LNCAP (cell line): ENCODE data around the gene TNFSF15.

Experiments used
- TF ChIP-seq, protein P1 (sequence below): fragments of 450-650 bp; IDR thresholded peaks from 2 replicates; pipeline ENCODE4 v1.5.1; 2017; ENCODE audit warnings: mild to moderate bottlenecking

TNFSF15 gene

GRCh38 chr9:114775121-114775520 lies 30.7 kb downstream of the TNFSF15 start:
- TF ChIP-seq, protein P1, sequence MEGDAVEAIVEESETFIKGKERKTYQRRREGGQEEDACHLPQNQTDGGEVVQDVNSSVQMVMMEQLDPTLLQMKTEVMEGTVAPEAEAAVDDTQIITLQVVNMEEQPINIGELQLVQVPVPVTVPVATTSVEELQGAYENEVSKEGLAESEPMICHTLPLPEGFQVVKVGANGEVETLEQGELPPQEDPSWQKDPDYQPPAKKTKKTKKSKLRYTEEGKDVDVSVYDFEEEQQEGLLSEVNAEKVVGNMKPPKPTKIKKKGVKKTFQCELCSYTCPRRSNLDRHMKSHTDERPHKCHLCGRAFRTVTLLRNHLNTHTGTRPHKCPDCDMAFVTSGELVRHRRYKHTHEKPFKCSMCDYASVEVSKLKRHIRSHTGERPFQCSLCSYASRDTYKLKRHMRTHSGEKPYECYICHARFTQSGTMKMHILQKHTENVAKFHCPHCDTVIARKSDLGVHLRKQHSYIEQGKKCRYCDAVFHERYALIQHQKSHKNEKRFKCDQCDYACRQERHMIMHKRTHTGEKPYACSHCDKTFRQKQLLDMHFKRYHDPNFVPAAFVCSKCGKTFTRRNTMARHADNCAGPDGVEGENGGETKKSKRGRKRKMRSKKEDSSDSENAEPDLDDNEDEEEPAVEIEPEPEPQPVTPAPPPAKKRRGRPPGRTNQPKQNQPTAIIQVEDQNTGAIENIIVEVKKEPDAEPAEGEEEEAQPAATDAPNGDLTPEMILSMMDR: no peak

DNA sequence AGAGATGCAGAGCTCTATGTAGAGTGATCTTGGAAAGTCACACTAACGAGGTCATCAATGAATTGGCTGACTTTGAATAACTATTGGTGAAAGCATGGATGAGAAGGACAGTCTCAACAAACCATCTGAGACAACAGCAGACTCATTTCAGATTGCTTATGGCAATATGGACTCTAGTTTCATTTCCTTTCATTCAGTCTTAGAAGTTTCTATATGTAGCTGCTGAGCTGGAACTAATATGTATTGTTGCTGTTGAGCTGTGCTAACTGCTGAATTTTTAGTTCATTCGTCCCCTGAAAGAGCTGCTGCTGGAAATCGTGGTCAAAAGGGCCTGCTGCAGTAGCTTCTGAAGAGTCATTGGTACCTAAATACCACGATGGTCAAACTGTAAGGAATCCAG lies 31.3 kb downstream of the TNFSF15 start:
- TF ChIP-seq, protein P1: no peak

DNA sequence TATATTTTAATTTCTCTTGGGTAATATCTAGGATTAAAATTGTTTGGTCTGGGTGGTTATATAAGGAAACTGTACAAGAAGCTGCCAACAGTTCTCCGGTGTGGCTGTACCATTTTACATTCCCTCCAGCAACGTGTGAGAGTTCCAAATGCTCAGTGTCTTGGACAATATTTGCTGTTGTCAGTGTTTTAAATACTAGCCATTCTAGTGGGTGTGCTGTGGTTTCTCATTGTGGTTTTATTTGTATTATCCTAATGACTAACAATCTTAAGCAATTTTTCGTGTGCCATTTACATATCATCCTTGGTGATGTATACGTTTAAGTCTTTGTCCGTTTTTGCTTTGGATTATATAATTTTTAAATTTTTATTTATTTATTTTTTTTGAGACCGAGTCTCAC lies 34.0 kb downstream of the TNFSF15 start:
- TF ChIP-seq, protein P1: no peak

GRCh38 chr9:114770991-114771390 lies 34.8 kb downstream of the TNFSF15 start:
- TF ChIP-seq, protein P1: no peak

DNA sequence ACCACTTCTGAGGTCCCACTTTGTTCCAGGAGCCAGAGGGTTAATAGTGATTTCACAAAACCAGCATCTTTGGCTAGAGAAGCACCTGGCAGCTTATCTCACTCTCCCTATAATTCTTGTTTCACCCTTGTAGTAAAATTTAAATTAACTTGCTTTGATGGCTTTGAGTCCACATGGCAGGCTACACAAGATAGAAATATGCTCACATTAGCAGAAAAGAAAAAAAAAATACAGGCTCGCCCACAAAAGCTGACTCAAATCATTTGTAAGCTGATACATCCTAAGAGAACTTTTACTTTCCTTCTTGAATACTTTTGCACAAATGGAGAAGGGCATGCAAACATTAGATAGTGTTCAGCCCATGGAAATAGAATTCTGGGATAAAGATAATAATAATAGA lies 36.2 kb downstream of the TNFSF15 start:
- TF ChIP-seq, protein P1: no peak

GRCh38 chr9:114763220-114763619 lies 42.6 kb downstream of the TNFSF15 start:
- TF ChIP-seq, protein P1: no peak

GRCh38 chr9:114761523-114761922 lies 44.3 kb downstream of the TNFSF15 start:
- TF ChIP-seq, protein P1: no peak
